Activated CD8-positive, alpha-beta memory T cell treated with anti-CD3 and anti-CD28 coated beads, Interleukin-2, amount 50 U/mL, for 24 hours (primary cell): Measurements from ENCODE around the gene CAMK4.
"Not testable (repeated sequence)": the region's sequence is repeated elsewhere in the genome, so short reads cannot be mapped to it uniquely, and the experiment has no call there.

Source experiments
- DNase-seq: peaks from one replicate; pipeline ENCODE4 v3.0.0-alpha.2; 2020; ENCODE audit errors: extremely low read depth

Gene CAMK4

GRCh38 chr5:111310711-111311620, 86.8 kb downstream of the CAMK4 start:
- DNase-seq, result no peak

DNA sequence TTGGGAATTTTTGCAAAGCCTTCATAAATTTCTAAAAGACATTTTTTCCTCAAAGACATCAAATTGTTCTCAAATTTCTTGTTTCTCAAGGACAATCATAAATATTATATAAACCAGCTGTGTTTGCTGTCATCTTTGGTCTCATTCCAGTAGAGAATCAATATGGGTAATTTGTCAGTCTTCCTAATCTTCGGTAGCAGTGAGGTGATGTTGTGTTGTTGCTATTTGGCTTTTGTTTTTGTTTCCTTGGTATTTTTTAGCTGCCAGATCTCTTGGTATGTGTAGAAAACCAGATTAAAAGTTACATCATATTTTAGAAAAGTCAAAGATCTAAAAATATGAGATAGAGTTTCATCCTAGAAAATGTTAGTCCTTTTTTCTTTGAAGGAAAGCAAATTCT, 87.5 kb downstream of the CAMK4 start:
- no peak for DNase-seq

DNA sequence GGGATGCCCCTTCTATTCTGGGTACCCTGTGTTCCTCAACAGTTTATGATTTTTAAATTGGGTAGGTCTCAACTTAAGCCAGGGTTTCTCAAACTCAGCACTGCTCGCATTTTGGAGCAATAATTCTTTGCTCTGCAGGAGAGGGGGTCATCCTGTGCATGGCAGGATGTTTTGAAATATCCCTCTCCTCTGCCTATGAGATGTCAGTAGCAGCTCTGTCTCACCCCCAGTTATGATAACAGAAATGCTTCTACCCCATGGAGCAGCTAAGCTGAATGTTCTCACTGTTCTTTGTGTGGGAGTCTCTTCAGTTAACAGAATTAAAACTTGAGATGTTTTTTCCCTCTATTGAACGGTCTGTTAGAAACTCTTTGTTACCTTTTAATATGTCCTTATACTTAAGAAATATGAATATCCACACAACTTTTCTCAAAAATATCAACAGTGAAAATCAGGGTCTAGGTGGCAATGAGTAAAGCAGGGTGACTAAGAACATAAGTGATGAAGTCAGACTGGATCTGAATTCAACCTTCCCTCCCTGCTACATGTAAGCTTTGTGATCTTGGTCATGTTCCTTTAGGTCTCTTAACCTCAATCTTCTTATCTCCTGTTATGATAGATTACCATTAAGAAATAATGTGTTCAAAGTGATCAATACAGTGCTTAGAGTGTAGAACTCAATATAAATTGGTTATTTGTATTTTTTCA, 89.0 kb downstream of the CAMK4 start:
- no peak for DNase-seq

DNA sequence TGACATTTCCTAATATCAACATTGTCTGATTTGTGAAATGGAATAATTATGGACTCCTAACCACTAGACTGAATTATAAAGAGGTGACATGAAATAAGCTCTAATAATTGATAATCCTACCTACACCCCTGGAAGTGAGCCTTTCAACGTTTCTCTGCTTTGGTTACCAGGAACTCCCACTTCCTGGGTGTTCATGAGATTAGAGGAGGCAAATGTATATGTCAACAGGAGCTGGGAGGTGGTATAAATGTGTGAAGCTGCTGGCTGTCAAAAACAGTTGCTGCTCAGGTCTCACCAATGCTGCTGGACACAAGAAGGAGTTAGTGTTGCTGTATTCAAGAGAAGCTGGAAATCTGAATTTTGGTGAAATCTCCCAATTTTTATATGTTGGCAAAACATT, 96.8 kb downstream of the CAMK4 start:
- no peak for DNase-seq

DNA sequence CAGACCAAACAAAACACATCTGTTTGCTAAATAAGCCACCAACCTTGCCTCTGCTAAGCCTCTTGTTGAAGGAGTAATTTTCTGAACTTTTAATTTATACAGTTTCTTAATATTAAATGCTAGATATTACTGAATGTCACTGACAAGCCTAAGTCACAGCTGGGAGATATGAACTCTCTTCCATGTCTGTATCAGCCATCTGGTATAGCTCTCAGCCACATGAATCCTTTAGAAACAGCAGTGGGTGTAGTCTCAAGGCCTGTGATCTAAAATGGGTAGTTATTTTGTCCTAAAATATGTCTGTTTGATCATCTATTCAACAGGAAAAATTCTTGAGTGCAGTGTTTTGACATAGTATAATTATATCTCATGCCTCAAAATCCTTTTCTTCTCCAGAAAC, 97.2 kb downstream of the CAMK4 start:
- no peak for DNase-seq

DNA sequence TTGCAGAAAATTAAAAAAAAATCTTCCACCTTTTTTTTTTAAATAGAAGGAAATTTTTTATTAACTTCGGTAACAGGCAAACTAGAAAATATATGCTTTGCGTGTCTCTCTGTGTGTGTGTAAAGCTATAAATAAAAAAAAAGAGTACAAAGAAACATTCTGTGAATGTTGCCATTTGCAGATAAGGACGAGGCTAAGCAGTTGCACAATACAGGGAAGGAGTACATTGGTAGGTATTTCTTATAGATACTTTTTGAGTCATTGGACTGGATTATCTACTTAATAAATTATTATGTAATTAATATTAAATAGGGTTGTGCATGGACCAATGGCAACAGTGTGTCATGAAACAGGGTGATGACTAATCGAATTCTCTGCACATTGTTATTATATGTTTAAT, 102.4 kb downstream of the CAMK4 start:
- no peak for DNase-seq

- DNase-seq, result no peak
Measured at GRCh38 chr5:111337133-111337532, 112.9 kb downstream of the CAMK4 start.

- no peak for DNase-seq
Measured at GRCh38 chr5:111337688-111338087, 113.5 kb downstream of the CAMK4 start.

DNA sequence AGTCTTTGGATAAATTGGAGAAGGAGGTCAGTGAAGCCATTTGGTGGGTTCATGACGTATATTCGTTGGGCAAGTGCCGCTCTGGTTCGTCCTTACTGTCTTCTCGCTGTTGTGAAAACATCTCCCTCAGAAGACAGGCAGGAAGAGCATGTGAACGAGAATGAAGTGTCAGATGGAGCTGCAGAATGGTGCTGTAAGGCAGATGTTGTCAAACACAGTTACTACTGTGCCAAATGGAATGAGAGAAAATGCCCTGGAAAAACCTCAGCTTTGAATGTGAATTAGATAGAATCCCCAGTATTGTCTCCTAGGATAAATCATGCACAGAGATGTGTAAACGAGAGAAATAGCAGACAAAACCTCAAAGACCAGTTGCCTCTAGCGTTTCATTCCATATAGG, 121.5 kb downstream of the CAMK4 start:
- DNase-seq, result no peak

GRCh38 chr5:111347021-111347420, 122.8 kb downstream of the CAMK4 start:
- no peak for DNase-seq

GRCh38 chr5:111348661-111349329, 124.6 kb downstream of the CAMK4 start:
- DNase-seq, result no peak

DNA sequence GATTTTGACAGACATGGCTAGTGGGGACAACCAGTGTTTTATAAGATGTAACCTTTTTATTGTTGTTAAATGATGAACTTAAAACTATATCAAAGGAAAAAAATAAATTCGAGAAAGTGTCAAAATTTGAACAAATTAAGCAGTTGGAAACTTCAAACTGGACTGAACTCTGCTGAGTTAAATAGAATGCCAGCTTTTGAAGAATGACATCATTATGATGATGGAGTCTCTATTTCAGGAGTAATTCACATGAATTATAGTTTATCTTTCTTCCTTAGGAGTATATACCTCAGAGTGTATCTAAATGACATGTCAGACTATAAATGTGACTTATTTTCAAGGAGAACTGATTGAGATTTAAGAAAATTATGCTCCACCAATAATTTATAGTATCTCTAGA, 125.2 kb downstream of the CAMK4 start:
- DNase-seq, result no peak

DNA sequence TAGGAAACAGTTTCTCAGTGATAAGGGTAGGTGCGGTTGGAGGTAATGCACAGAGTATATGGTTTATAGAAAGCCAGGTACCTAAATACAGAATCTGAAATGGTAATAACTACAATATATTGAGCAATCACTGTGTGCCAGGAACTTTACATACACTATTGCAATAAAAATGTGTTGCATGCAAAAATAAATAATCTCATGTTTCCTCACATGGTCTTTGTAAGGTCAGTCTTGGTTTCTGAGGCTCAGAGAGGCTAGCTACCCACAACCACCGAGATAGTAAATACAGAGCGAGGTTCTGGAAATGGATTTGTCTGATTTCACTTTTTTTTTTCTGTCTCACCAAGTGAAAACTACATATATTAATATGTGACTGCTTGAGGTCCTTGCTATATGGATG, 128.9 kb downstream of the CAMK4 start:
- DNase-seq, result no peak

- DNase-seq, result not testable (repeated sequence)
Measured at GRCh38 chr5:111358726-111359125, 134.5 kb downstream of the CAMK4 start.

DNA sequence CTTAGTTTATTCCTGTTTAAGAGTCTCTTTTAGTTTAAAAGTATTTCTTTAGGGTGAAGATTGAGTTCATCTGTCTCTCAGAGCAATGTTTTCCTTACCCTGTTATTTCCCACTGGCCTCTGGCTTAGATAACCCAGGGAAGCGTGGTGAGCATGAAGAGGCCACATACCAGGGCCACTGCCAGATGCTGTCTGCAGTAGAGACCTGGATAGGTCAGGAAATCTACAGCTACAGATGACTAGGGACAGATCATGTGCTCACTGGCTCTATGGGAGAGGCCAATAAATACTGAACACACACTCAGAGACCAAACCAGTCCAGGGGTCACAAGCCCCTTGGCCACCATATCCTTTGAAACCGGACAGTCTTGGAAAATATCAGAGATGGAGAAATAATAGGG, 136.0 kb downstream of the CAMK4 start:
- no peak for DNase-seq

GRCh38 chr5:111364992-111365391, 140.8 kb downstream of the CAMK4 start:
- DNase-seq, result no peak

DNA sequence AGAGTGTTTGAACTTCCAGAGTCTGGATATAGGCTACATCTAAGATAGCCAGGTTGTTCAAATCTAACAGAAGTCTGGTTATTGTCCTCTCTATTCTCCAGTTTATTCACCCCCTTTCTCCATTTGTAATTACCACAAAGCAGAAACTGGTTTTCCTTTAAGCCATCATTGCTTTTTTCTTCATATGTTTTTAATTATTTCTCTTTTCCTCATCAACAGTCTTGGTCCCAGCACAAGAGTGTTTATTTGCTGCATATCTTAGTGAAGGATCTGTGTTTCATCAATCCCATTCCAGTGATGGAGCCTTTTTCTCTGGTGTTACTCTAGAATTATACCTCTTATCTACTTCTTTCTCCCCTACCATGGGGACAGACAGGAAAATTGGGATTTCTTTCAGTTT, 142.2 kb downstream of the CAMK4 start:
- DNase-seq, result no peak

DNA sequence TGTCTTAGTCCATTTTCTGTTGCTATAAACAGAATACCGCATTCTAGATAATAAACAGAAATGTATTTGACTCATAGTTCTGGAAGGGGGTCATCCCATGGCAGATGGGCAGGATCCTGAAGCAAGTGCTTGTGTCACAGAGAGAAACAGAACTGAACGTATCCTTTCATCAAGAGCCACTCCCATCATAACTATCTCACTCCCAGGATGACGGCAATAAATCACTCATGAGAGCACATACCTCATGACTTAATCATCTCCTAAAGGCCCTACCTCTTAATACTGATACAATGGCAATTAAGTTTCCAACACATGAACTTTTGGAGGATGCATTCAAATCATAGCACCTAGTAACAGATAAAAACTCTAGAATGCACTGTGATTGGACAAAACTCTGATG, 142.9 kb downstream of the CAMK4 start:
- DNase-seq, result no peak

DNA sequence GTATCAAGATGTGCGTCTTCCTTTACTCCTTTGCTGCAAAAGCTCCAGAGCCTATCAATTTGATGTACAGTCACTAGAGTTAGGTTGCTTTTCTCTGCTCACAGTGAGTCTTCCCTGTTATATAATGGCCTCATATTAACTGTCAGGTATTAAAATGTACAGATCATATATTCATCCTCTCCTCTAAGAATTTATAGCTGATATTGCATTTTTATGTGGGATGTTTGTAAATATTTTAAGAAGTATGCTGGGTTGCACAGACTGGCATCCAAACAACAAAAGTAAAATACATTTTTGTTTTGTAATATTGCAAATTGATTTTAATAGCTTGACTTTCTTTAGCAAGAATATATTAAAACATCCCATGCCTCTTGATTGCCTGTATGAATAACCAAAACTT, 148.6 kb downstream of the CAMK4 start:
- DNase-seq, result no peak

GRCh38 chr5:111374380-111374779, 150.2 kb downstream of the CAMK4 start:
- no peak for DNase-seq

- no peak for DNase-seq
Measured at GRCh38 chr5:111375645-111376044, 151.5 kb downstream of the CAMK4 start.

DNA sequence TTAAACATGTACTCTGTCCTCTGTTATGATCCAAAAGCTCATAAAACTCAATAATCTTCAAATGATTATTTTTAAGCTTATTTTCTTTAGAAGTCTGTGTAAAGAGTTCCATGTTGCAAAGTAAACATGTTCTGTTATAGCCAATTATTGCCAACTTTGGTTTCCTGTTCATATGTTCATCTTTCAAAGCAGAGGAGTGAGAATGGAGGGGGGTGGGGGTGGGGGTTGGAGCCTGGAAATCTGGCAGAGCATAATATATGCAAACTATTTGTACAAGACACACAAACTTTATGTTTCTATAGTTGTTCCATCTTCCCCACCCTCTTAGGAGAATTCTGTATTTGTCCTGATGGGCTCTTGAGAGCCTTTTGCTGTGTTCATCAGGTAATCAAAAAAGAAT, 153.1 kb downstream of the CAMK4 start:
- DNase-seq, result no peak

DNA sequence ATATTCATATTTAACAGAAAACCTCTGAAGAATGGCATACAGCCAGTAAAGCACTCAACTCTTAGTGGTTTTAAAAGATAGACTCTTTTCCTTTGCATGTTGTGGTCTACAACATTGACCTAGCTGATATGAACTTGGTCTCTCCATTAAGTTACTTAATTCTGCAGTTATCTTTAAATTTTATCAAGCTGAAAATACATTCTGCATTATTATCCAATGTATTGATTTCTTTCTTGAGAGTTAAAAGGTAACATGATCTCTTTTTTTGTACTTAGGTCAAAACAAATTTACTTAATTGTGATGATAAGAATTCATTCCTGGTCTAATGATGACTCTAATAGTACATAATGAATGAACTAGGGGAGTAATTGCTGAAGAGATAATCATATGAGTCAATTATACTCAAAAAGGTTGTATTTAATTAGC, 155.2 kb downstream of the CAMK4 start:
- no peak for DNase-seq
